HL-60 (cell line): ENCODE measurements around the gene COMMD1.

Experiments used
- DNase-seq, 2 experiments: peaks; one replicate each; pipeline ENCODE4 v3.0.0-alpha.2; 2010 to 2020; ENCODE audit warnings: low read depth in 1 of 2, low spot score in 1 of 2
- H3K27ac ChIP-seq: fragments of 250-450 bp; sonication (Bioruptor Pico); replicated peaks from 2 replicates; pipeline ENCODE4 v1.5.1; 2020; ENCODE audit warnings: mild to moderate bottlenecking, moderate library complexity
- H3K27me3 ChIP-seq: fragments of 250-450 bp; sonication (Bioruptor Pico); 2 replicates; pipeline ENCODE4 v1.5.1; 2021; ENCODE audit warnings: mild to moderate bottlenecking, moderate library complexity; ENCODE audit not compliant: insufficient read depth, poor library complexity, severe bottlenecking
- H3K4me3 ChIP-seq: replicated peaks from 2 replicates; pipeline ENCODE4 v1.5.1; 2011; ENCODE audit warnings: mild to moderate bottlenecking, control low read depth, low read length; ENCODE audit not compliant: insufficient read depth
- GABPA ChIP-seq: IDR thresholded peaks from 2 replicates; pipeline ENCODE4 v1.6.1; 2012; ENCODE audit warnings: low read depth
- POLR2AphosphoS5 ChIP-seq: IDR thresholded peaks from 2 replicates; pipeline ENCODE4 v1.6.1; 2012; ENCODE audit warnings: low read depth
- SPI1 ChIP-seq: IDR thresholded peaks from 2 replicates; pipeline ENCODE4 v1.6.1; 2012; ENCODE audit warnings: low read depth, mild to moderate bottlenecking, borderline replicate concordance
- TF ChIP-seq, protein P1 (sequence below): IDR thresholded peaks from one replicate; pipeline ENCODE4 v1.5.1; 2011; ENCODE audit warnings: low read length, control low read depth, inconsistent platforms; ENCODE audit not compliant: insufficient read depth
- TF ChIP-seq, protein P2 (sequence below): IDR thresholded peaks from 2 replicates; pipeline ENCODE4 v1.6.1; 2012; ENCODE audit warnings: low read depth; ENCODE audit not compliant: insufficient replicate concordance

The COMMD1 gene

DNA sequence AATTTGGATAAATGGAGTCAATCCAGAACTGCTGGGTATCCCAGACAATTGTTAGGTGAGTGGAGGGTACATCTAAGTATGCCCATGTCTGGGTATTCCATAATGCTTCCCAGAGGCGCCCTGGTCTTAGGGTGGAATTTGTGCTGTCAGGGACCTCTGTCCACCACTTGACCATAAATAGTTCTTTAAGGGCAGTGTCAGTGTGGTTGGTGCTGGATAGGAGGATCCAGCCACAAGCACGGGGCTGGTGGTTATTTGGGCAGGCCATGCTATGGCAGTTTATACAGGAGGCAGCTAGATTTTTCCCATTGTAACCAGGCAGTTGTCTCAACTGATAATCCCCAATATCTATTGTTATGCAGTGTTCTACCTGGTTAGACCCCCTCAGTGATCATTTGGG lies 186.0 kb downstream of the COMMD1 start:
- no peak for DNase-seq
- Histone ChIP-seq H3K27me3 (no peaks in the 10 kb centered on the region), H3K4me3 (no peak overlapping the region), H3K27ac (no peak overlapping the region)
- TF ChIP-seq, protein P1, sequence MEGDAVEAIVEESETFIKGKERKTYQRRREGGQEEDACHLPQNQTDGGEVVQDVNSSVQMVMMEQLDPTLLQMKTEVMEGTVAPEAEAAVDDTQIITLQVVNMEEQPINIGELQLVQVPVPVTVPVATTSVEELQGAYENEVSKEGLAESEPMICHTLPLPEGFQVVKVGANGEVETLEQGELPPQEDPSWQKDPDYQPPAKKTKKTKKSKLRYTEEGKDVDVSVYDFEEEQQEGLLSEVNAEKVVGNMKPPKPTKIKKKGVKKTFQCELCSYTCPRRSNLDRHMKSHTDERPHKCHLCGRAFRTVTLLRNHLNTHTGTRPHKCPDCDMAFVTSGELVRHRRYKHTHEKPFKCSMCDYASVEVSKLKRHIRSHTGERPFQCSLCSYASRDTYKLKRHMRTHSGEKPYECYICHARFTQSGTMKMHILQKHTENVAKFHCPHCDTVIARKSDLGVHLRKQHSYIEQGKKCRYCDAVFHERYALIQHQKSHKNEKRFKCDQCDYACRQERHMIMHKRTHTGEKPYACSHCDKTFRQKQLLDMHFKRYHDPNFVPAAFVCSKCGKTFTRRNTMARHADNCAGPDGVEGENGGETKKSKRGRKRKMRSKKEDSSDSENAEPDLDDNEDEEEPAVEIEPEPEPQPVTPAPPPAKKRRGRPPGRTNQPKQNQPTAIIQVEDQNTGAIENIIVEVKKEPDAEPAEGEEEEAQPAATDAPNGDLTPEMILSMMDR, result no peak
- no peak for TF ChIP-seq POLR2AphosphoS5

DNA sequence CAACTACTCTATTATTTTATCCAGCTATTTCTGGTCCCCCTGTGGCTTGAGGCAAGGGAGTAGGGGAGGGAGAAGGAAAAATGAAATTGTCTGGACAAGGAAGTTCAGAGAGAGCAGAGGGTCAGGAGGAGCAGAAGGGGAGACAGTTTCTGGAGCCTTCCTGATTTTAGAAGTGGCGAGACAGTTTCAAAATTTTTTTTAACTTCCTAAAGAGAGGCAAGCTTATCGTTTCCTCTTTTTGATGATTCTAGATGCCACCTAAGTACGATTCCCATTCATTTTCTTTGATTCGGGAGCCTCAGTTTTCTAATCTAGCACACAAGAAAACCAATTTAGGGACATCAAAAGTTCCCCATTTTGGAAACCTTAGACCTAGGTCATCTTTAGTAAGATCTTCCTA lies 193.6 kb downstream of the COMMD1 start:
- Histone ChIP-seq H3K4me3 (no peak overlapping the region), H3K27me3 (no peaks in the 10 kb centered on the region), H3K27ac (no peak overlapping the region; the same call in 1 of the 2 replicates)
- peak in 1 of 2 experiments; percentile 26 for DNase-seq
- TF ChIP-seq SPI1 (peak; percentile 84), POLR2AphosphoS5 (no peak)
- TF ChIP-seq, protein P1, result no peak

DNA sequence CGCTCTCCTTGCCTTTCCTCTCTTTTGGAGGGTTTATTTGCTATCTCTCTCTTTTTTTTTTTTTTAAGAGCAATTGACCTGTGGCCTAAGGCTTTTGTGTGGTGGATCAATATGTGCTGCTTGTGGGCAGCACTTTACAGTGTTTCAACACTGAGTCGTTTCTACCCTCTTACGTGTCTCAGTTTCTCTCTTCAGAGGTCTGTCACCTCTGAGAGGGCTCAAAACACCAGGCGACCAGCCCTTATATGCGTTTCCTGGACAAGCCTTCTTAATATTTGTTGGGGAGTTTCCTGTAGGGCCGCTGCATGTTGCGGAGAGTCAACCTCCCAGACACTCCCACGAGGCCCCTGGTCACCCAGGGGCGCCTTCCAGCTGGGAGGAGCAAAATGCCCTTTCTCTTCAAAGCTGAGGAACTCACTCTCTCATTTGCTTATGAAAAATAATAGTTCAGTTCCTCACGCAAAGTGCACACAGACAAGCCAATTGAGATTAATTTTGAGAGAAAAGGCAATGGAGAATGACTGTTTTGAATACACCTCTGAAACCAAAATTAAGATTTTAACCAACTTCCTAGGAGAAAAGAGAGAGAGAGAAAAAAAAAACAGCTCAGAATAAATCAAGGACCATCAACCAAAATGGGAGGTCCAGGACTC lies 194.2 kb downstream of the COMMD1 start:
- no peak overlapping the region for H3K4me3 ChIP-seq
- no peaks in the 10 kb centered on the region for H3K27me3 ChIP-seq
- TF ChIP-seq SPI1 (no peak), GABPA (no peak), POLR2AphosphoS5 (no peak)
- TF ChIP-seq, protein P1, result no peak
- TF ChIP-seq, protein P2, sequence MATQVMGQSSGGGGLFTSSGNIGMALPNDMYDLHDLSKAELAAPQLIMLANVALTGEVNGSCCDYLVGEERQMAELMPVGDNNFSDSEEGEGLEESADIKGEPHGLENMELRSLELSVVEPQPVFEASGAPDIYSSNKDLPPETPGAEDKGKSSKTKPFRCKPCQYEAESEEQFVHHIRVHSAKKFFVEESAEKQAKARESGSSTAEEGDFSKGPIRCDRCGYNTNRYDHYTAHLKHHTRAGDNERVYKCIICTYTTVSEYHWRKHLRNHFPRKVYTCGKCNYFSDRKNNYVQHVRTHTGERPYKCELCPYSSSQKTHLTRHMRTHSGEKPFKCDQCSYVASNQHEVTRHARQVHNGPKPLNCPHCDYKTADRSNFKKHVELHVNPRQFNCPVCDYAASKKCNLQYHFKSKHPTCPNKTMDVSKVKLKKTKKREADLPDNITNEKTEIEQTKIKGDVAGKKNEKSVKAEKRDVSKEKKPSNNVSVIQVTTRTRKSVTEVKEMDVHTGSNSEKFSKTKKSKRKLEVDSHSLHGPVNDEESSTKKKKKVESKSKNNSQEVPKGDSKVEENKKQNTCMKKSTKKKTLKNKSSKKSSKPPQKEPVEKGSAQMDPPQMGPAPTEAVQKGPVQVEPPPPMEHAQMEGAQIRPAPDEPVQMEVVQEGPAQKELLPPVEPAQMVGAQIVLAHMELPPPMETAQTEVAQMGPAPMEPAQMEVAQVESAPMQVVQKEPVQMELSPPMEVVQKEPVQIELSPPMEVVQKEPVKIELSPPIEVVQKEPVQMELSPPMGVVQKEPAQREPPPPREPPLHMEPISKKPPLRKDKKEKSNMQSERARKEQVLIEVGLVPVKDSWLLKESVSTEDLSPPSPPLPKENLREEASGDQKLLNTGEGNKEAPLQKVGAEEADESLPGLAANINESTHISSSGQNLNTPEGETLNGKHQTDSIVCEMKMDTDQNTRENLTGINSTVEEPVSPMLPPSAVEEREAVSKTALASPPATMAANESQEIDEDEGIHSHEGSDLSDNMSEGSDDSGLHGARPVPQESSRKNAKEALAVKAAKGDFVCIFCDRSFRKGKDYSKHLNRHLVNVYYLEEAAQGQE, result no peak
- no peak overlapping the region for H3K27ac ChIP-seq
- DNase-seq, result no peak

DNA sequence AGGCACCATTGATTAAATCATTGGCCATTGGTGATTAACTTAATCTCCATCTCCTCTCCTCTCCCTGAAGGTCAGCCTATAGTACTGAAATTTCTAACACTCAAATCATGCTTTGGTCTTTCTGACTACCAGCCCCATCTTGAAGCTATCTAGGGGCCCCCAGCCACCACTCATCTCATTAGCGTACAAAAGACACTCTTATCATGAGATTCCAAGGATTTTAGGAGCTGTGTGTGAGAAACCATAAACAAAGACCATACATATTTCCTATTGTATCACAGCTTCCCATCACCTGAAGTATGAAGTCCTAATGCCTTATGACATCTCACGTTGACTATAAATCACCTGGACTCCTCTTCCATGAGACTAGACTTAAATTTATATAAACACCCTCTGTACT lies 196.4 kb downstream of the COMMD1 start:
- no peak for DNase-seq
- TF ChIP-seq POLR2AphosphoS5, result no peak
- TF ChIP-seq, protein P1, result no peak
- TF ChIP-seq GABPA, result no peak
- no peak for TF ChIP-seq SPI1
- TF ChIP-seq, protein P2, result no peak
- Histone ChIP-seq H3K4me3 (no peak overlapping the region), H3K27me3 (no peaks in the 10 kb centered on the region), H3K27ac (no peak overlapping the region)
